ENCODE measurements around the gene ATP6AP1. TPM values are rescaled to one million over a fixed set of nuclear protein-coding genes. Genes with fewer than 3 reads are reported as not detected.

The ATP6AP1 gene
- total and polyA plus RNA-seq, 2 of the 13 experiments (the other 11 are each of a cell fraction or from before 2014, with no cell fraction given), result 56.7 to 110 TPM

DNA sequence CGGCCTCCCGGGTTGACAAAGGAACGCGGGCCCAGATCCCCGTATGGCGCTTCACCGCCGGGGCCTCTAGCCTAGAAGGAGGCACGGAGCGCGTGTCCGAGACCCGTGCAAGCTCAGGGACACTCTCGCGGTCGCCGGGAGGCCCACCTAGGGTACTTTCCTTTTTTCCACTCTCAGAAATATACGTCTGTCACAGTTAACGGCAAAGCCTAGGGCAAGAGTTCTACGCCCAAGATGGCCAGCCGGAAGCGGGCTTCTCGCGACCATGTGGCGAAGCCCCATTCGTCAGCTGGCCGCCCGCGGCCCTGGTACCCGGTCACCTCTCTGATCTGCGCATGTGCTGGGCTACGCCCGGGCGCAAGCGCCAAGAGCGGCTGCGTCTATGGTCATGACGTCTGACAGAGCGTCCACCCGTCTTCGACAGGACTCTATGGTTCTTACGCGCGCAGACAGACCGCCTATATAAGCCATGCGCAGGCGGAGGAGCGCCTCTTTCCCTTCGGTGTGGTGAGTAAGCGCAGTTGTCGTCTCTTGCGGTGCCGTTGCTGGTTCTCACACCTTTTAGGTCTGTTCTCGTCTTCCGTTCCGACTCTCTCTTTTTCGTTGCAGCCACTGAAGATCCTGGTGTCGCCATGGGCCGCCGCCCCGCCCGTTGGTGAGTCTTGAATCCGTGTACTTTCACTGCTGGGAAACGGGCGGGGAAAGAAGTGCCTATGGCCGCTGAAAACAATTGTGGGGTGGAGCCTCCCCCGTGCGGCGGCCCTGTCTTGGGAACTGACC lies 30.4 kb upstream of the ATP6AP1 start, which contains the start of gene RPL10 (continued):
- TF ChIP-seq ATF5 (CRISPR knock-in tag; IDR thresholded peaks at IDR 0.05; ENCODE audit: low read depth) (no peak), ZNF160 (CRISPR knock-in tag; IDR thresholded peaks at IDR 0.05) (0 out of 2 replicates have a peak, but pooled peaks have one; percentile 9), SNAI1 (CRISPR knock-in tag; IDR thresholded peaks at IDR 0.05; ENCODE audit: borderline replicate concordance) (peak; percentile 75), ZNF772 (CRISPR knock-in tag; IDR thresholded peaks at IDR 0.05) (no peak), HNRNPL (IDR thresholded peaks at IDR 0.05; ENCODE audit: low read depth, low read length) (peak; percentile 58; the same call in 1 of the 2 replicates), ZNF30 (CRISPR knock-in tag; IDR thresholded peaks at IDR 0.05) (no peak), ARID4A (CRISPR knock-in tag; IDR thresholded peaks at IDR 0.05; ENCODE audit: borderline replicate concordance) (no peak; the same call in 1 of the 2 replicates), POLR2AphosphoS5 (IDR thresholded peaks at IDR 0.05; ENCODE audit: low read depth, low read length) (peak; percentile 98), SMC3 (IDR thresholded peaks at IDR 0.05; ENCODE audit: low read length) (no peak)
- TF ChIP-seq, protein P1, sequence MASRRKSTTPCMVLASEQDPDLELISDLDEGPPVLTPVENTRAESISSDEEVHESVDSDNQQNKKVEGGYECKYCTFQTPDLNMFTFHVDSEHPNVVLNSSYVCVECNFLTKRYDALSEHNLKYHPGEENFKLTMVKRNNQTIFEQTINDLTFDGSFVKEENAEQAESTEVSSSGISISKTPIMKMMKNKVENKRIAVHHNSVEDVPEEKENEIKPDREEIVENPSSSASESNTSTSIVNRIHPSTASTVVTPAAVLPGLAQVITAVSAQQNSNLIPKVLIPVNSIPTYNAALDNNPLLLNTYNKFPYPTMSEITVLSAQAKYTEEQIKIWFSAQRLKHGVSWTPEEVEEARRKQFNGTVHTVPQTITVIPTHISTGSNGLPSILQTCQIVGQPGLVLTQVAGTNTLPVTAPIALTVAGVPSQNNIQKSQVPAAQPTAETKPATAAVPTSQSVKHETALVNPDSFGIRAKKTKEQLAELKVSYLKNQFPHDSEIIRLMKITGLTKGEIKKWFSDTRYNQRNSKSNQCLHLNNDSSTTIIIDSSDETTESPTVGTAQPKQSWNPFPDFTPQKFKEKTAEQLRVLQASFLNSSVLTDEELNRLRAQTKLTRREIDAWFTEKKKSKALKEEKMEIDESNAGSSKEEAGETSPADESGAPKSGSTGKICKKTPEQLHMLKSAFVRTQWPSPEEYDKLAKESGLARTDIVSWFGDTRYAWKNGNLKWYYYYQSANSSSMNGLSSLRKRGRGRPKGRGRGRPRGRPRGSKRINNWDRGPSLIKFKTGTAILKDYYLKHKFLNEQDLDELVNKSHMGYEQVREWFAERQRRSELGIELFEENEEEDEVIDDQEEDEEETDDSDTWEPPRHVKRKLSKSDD (CRISPR knock-in tag; IDR thresholded peaks at IDR 0.05; ENCODE audit: low read depth), result no peak
- TF ChIP-seq, protein P2, sequence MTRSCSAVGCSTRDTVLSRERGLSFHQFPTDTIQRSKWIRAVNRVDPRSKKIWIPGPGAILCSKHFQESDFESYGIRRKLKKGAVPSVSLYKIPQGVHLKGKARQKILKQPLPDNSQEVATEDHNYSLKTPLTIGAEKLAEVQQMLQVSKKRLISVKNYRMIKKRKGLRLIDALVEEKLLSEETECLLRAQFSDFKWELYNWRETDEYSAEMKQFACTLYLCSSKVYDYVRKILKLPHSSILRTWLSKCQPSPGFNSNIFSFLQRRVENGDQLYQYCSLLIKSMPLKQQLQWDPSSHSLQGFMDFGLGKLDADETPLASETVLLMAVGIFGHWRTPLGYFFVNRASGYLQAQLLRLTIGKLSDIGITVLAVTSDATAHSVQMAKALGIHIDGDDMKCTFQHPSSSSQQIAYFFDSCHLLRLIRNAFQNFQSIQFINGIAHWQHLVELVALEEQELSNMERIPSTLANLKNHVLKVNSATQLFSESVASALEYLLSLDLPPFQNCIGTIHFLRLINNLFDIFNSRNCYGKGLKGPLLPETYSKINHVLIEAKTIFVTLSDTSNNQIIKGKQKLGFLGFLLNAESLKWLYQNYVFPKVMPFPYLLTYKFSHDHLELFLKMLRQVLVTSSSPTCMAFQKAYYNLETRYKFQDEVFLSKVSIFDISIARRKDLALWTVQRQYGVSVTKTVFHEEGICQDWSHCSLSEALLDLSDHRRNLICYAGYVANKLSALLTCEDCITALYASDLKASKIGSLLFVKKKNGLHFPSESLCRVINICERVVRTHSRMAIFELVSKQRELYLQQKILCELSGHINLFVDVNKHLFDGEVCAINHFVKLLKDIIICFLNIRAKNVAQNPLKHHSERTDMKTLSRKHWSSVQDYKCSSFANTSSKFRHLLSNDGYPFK (CRISPR knock-in tag; IDR thresholded peaks at IDR 0.05; ENCODE audit: borderline replicate concordance), result peak; percentile 39; the same call in 1 of the 2 replicates
- TF ChIP-seq, protein P3, sequence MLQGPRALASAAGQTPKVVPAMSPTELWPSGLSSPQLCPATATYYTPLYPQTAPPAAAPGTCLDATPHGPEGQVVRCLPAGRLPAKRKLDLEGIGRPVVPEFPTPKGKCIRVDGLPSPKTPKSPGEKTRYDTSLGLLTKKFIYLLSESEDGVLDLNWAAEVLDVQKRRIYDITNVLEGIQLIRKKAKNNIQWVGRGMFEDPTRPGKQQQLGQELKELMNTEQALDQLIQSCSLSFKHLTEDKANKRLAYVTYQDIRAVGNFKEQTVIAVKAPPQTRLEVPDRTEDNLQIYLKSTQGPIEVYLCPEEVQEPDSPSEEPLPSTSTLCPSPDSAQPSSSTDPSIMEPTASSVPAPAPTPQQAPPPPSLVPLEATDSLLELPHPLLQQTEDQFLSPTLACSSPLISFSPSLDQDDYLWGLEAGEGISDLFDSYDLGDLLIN (CRISPR knock-in tag; IDR thresholded peaks at IDR 0.05; ENCODE audit: borderline replicate concordance), result no peak
- TF ChIP-seq, protein P4, sequence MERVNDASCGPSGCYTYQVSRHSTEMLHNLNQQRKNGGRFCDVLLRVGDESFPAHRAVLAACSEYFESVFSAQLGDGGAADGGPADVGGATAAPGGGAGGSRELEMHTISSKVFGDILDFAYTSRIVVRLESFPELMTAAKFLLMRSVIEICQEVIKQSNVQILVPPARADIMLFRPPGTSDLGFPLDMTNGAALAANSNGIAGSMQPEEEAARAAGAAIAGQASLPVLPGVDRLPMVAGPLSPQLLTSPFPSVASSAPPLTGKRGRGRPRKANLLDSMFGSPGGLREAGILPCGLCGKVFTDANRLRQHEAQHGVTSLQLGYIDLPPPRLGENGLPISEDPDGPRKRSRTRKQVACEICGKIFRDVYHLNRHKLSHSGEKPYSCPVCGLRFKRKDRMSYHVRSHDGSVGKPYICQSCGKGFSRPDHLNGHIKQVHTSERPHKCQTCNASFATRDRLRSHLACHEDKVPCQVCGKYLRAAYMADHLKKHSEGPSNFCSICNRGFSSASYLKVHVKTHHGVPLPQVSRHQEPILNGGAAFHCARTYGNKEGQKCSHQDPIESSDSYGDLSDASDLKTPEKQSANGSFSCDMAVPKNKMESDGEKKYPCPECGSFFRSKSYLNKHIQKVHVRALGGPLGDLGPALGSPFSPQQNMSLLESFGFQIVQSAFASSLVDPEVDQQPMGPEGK (CRISPR knock-in tag; IDR thresholded peaks at IDR 0.05), result 0 out of 2 replicates have a peak, but pooled peaks have one; percentile 25
